ENCODE results near the gene TNS4. TPM values are rescaled to one million over a fixed set of nuclear protein-coding genes. Genes with fewer than 3 reads are reported as not detected.

TNS4 gene
- total and polyA plus RNA-seq, 2 of the 4 experiments (the other 2 are of a cell fraction), result not detected

DNA sequence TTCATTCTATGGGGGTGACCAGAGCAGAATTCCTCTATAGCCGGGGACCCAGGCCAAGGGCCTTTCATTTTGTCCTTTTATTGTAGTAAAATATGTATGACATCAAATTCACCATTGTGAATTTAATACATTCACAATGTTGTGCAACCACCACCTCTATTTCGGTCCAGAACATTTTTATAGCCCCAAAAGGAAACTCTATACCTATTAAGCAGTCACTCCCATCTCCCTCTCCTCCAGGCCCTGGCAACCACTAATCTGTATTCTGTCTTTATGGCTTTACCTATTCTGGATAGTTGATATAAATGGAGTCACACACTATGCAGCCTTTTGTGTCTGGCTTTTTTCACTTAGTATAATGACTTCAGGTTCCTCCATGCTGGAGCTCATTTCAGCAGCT, 9.7 kb upstream of the TNS4 start:
- peak overlapping the region; percentile 98 for H2BK120ac ChIP-seq (ENCODE audit: low read depth, low read length)
- H4K91ac ChIP-seq (ENCODE audit: insufficient read depth, low read depth, low read length), result peak overlapping the region; percentile 78
- 0 out of 4 replicates have a peak, but pooled peaks cover 0 to 5% of the 10 kb centered on the region in 2 experiments for H3K79me1 ChIP-seq (ENCODE audit: low read depth in 1 of 2, low read length in 2 of 2)
- no peak overlapping the region for H3K4me3 ChIP-seq (ENCODE audit: insufficient read depth, low read depth, low read length)
- H3K4me1 ChIP-seq (ENCODE audit: control insufficient read depth, insufficient read depth, low read length), result peaks cover 21% of the 10 kb centered on the region
- no peaks in the 10 kb centered on the region for H4K20me1 ChIP-seq (ENCODE audit: insufficient read depth, low read length)
- H2BK5ac ChIP-seq (ENCODE audit: low read depth, low read length, poor library complexity, severe bottlenecking), result no peak overlapping the region
- BruUV-seq (replicated peaks), result no TSS peak
- H3K14ac ChIP-seq (replicated peaks; ENCODE audit: low read depth, low read length), result peak overlapping the region; percentile 86; the same call in 1 of the 2 replicates
- TF ChIP-seq CEBPB (IDR thresholded peaks at IDR 0.05; ENCODE audit: low read depth, low read length) (peak; percentile 56), SMC3 (IDR thresholded peaks at IDR 0.05; ENCODE audit: low read depth, low read length) (no peak)
- H3K27me3 ChIP-seq (ENCODE audit: control insufficient read depth, insufficient read depth, low read length), result no peaks in the 10 kb centered on the region
- H3K9ac ChIP-seq (ENCODE audit: low read depth, low read length), result no peak overlapping the region
- H3K23ac ChIP-seq (ENCODE audit: low read depth, low read length), result peak overlapping the region; percentile 14; the same call in 1 of the 2 replicates
- H3K9me3 ChIP-seq (ENCODE audit: control insufficient read depth, insufficient read depth, low read length), result no peaks in the 10 kb centered on the region
- peak overlapping the region; percentile 76; the same call in 1 of the 3 replicates for H2BK15ac ChIP-seq (ENCODE audit: low read depth, low read length)
- ATAC-seq (ENCODE audit: low read depth) (peak; percentile 36), DNase-seq (no peak)
- POLR2A ChIA-PET (ENCODE audit: unreplicated experiment), result interaction anchor here (0.5 kb wide), 1 partner anchor 95 kb away, joined by 3 read pairs; no protein-coding TSS in a partner anchor
- no CpG with 5 or more reads among the region's 2 CpGs for WGBS, 2 experiments (ENCODE audit: extremely low coverage in 2 of 2, insufficient read length in 1 of 2)
- H4K8ac ChIP-seq (ENCODE audit: low read depth in 2 of 2, low read length in 2 of 2), result no peak overlapping the region; a peak in 1 of 4 replicates
- peak overlapping the region; percentile 96; the same call in 1 of the 2 replicates for H2AK5ac ChIP-seq (ENCODE audit: low read depth, low read length)
- peaks cover 26% of the 10 kb centered on the region for H3K9me1 ChIP-seq (ENCODE audit: insufficient read depth, low read length)
- H2BK20ac ChIP-seq (ENCODE audit: low read depth, low read length), result peak overlapping the region; percentile 85
- H2AK9ac ChIP-seq (replicated peaks; ENCODE audit: low read depth, low read length, poor library complexity), result no peak overlapping the region
- H3K36me3 ChIP-seq (ENCODE audit: control insufficient read depth, insufficient read depth, low read length), result no peaks in the 10 kb centered on the region
- H4K5ac ChIP-seq (ENCODE audit: low read depth, low read length), result peak overlapping the region; percentile 74; the same call in 1 of the 2 replicates
- CTCF ChIA-PET, result no interaction called here
- in situ Hi-C loops (cut with MboI; ENCODE audit: low sequenced_read_pairs), result no loop called here
- dilution Hi-C loops (cut with HindIII; ENCODE audit: low sequenced_read_pairs, unreplicated experiment), result no loop called here
- no peak overlapping the region for H3K4me2 ChIP-seq (ENCODE audit: low read depth, low read length)
- H3K18ac ChIP-seq (ENCODE audit: low read depth, low read length), result peak overlapping the region; percentile 70; the same call in 1 of the 2 replicates
- H3K4ac ChIP-seq (ENCODE audit: low read depth, low read length), result peak overlapping the region; percentile 88
- intact Hi-C loops (cut with micrococcal nuclease), result no loop called here
- no peak overlapping the region for H2AFZ ChIP-seq (replicated peaks; ENCODE audit: low read length, poor library complexity)
- no peak overlapping the region for H3K56ac ChIP-seq (ENCODE audit: extremely low read depth, insufficient read depth, low read length)
- H3K27ac ChIP-seq (ENCODE audit: insufficient read depth, low read length), result no peak overlapping the region
